ENCODE data around the gene CTSA. TPM values are rescaled to one million over a fixed set of nuclear protein-coding genes. Genes with fewer than 3 reads are reported as not detected.

CTSA gene
- total and polyA plus RNA-seq, 9 of the 15 experiments (the other 6 are each of a cell fraction or from before 2014, with no cell fraction given): 8.8 to 61.7 (median 28.3) TPM

GRCh38 chr20:45857114-45857881 is 33.8 kb upstream of the CTSA start, which contains the start of the genes ACOT8 and ZSWIM3 (continued):
- TF ChIP-seq KAT2B (IDR thresholded peaks at IDR 0.05; ENCODE audit: low read depth, low read length) (no peak), ZNF212 (CRISPR knock-in tag; IDR thresholded peaks at IDR 0.05) (no peak), RCOR1 (IDR thresholded peaks at IDR 0.05; ENCODE audit: borderline replicate concordance in 1 of 2, low read depth in 2 of 2, low read length in 2 of 2) (no peak), TEAD2 (tag; IDR thresholded peaks at IDR 0.05) (no peak), MLLT1 (IDR thresholded peaks at IDR 0.05) (peak in 1 of 2 experiments; percentile 98; a peak in 2 of 4 replicates), ETV5 (CRISPR knock-in tag; IDR thresholded peaks at IDR 0.05; ENCODE audit: low read depth) (peak; percentile 65; the same call in 1 of the 2 replicates), ZNF431 (CRISPR knock-in tag; IDR thresholded peaks at IDR 0.05) (no peak), PATZ1 (CRISPR knock-in tag; IDR thresholded peaks at IDR 0.05; ENCODE audit: borderline replicate concordance) (no peak), ZBTB2 (IDR thresholded peaks at IDR 0.05) (no peak), TCF15 (CRISPR knock-in tag; IDR thresholded peaks at IDR 0.05) (no peak), CREBBP (IDR thresholded peaks at IDR 0.05; ENCODE audit: low read depth, low read length) (no peak), CC2D1A (IDR thresholded peaks at IDR 0.05) (no peak), SMC3 (conservative IDR thresholded peaks at IDR 0.05; ENCODE audit: insufficient read depth, low read depth, low read length) (no peak), UBTF (IDR thresholded peaks at IDR 0.05; ENCODE audit: borderline replicate concordance in 1 of 2, low read depth in 2 of 2, low read length in 2 of 2) (0 out of 4 replicates have a peak, but pooled peaks of 1 of the 2 experiments have one; percentile 67)

Measured in K562 (cell line).